Trophoblast cell (in vitro differentiated cells and primary cell): ENCODE data around the gene COL9A2.

Experiments used
- DNase-seq, 2 donors: peaks; one replicate each; pipeline ENCODE4 v3.0.0-alpha.2; 2016
- H2AFZ ChIP-seq: 2 replicates; pipeline ENCODE4 v1.6.1; 2013; ENCODE audit warnings: low read length, moderate library complexity, mild to moderate bottlenecking; ENCODE audit not compliant: insufficient read depth, poor library complexity
- H2AK5ac ChIP-seq: 2 replicates; pipeline ENCODE4 v1.6.1; 2013; ENCODE audit warnings: mild to moderate bottlenecking, low read length
- H2BK120ac ChIP-seq: 2 replicates; pipeline ENCODE4 v1.6.1; 2013; ENCODE audit warnings: low read length, mild to moderate bottlenecking, moderate library complexity; ENCODE audit not compliant: insufficient read depth, poor library complexity
- H2BK12ac ChIP-seq: 2 replicates; pipeline ENCODE4 v1.6.1; 2013; ENCODE audit warnings: mild to moderate bottlenecking, low read length, moderate library complexity
- H2BK5ac ChIP-seq: 2 replicates; pipeline ENCODE4 v1.6.1; 2013; ENCODE audit warnings: low read length, low read depth, moderate library complexity, mild to moderate bottlenecking; ENCODE audit not compliant: poor library complexity
- H3K14ac ChIP-seq: 2 replicates; pipeline ENCODE4 v1.6.1; 2013; ENCODE audit warnings: mild to moderate bottlenecking, low read length
- H3K18ac ChIP-seq: 2 replicates; pipeline ENCODE4 v1.6.1; 2013; ENCODE audit warnings: mild to moderate bottlenecking, low read length
- H3K23ac ChIP-seq: 2 replicates; pipeline ENCODE4 v1.6.1; 2013; ENCODE audit warnings: low read length
- H3K27ac ChIP-seq: 2 replicates; pipeline ENCODE4 v1.5.1; 2013; ENCODE audit warnings: low read depth, mild to moderate bottlenecking, inconsistent platforms, low read length, moderate library complexity
- H3K27me3 ChIP-seq: 2 replicates; pipeline ENCODE4 v1.6.1; 2013; ENCODE audit warnings: inconsistent platforms, mild to moderate bottlenecking, low read length, moderate library complexity; ENCODE audit not compliant: insufficient read depth
- H3K36me3 ChIP-seq, 2 experiments: 1 replicate in 1 of 2; 2 replicates in 1 of 2; pipeline ENCODE4 v1.6.1; 2013; ENCODE audit warnings: low read length in 2 of 2, mild to moderate bottlenecking in 2 of 2, moderate library complexity in 1 of 2; ENCODE audit not compliant: insufficient read depth in 2 of 2, control insufficient read depth in 1 of 2
- H3K4ac ChIP-seq: 2 replicates; pipeline ENCODE4 v1.6.1; 2013; ENCODE audit warnings: low read depth, mild to moderate bottlenecking, low read length, moderate library complexity
- H3K4me1 ChIP-seq, 2 experiments: 1 replicate in 1 of 2; 2 replicates in 1 of 2; pipeline ENCODE4 v1.6.1; 2013; ENCODE audit warnings: low read length in 2 of 2, mild to moderate bottlenecking in 2 of 2, moderate library complexity in 1 of 2; ENCODE audit not compliant: insufficient read depth in 2 of 2, control insufficient read depth in 1 of 2
- H3K4me2 ChIP-seq: 2 replicates; pipeline ENCODE4 v1.6.1; 2013; ENCODE audit warnings: inconsistent platforms, mild to moderate bottlenecking, low read length, moderate library complexity
- H3K4me3 ChIP-seq: 2 replicates; pipeline ENCODE4 v1.5.1; 2013; ENCODE audit warnings: mild to moderate bottlenecking, low read depth, low read length, inconsistent platforms
- H3K79me1 ChIP-seq: one replicate; pipeline ENCODE4 v1.6.1; 2013; ENCODE audit warnings: low read length
- H3K79me2 ChIP-seq: 2 replicates; pipeline ENCODE4 v1.6.1; 2013; ENCODE audit warnings: low read length, mild to moderate bottlenecking; ENCODE audit not compliant: control insufficient read depth, insufficient read depth, poor library complexity
- H3K9ac ChIP-seq: 2 replicates; pipeline ENCODE4 v1.6.1; 2013; ENCODE audit warnings: mild to moderate bottlenecking, low read length
- H3K9me3 ChIP-seq: 2 replicates; pipeline ENCODE4 v1.6.1; 2013; ENCODE audit warnings: low read depth, mild to moderate bottlenecking, control low read depth, inconsistent platforms, low read length; ENCODE audit not compliant: insufficient read depth
- H4K12ac ChIP-seq: 2 replicates; pipeline ENCODE4 v1.6.1; 2013; ENCODE audit warnings: low read depth, mild to moderate bottlenecking, low read length, moderate library complexity
- H4K8ac ChIP-seq: 2 replicates; pipeline ENCODE4 v1.6.1; 2013; ENCODE audit warnings: low read depth, mild to moderate bottlenecking, low read length, moderate library complexity
- H4K91ac ChIP-seq: one replicate; pipeline ENCODE4 v1.6.1; 2013; ENCODE audit warnings: low read depth, mild to moderate bottlenecking, low read length, moderate library complexity
- WGBS: extraction: QIAGEN DNeasy Blood & Tissue Kit; methylation state at CpG from one replicate; pipeline ENCODE4 v1.1.7; 2013; ENCODE audit warnings: missing lambda C conversion rate; ENCODE audit not compliant: insufficient read length, insufficient coverage; ENCODE audit errors: extremely low coverage; 5-methylcytosine and 5-hydroxymethylcytosine counted together

Gene COL9A2

DNA sequence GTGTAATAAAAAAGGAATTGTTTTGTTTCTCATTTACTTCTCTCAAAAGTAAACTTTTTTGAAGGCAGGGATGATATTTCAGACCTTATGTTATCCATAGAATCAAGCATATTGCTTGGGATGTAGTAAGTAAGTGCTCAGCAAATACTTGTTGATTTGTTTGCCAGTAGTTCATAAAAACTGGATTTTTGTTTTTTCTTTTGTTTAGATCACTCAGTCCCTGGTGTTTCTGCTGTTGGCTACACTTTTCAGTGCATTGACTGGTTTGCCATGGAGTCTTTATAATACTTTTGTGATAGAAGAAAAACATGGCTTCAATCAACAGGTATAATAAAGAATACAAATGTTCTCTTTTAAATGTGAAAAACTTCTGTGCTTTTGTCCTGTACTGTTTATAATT, 48.9 kb downstream of the COL9A2 start:
- Histone ChIP-seq H3K4me1 (no peaks in the 10 kb centered on the region), H3K36me3 (peaks cover 20 to 23% of the 10 kb centered on the region in 2 experiments), H3K4me2 (no peak overlapping the region), H2BK120ac (no peak overlapping the region), H3K23ac (no peak overlapping the region), H2BK12ac (no peak overlapping the region), H3K9ac (no peak overlapping the region), H2BK5ac (no peak overlapping the region), H3K4ac (no peak overlapping the region), H4K91ac (no peak overlapping the region), H4K12ac (no peak overlapping the region), H3K18ac (no peak overlapping the region), H3K27me3 (no peaks in the 10 kb centered on the region), H3K79me1 (no peaks in the 10 kb centered on the region), H3K79me2 (no peaks in the 10 kb centered on the region), H3K4me3 (no peak overlapping the region), H2AFZ (no peak overlapping the region), H3K14ac (no peak overlapping the region), H3K27ac (no peak overlapping the region), H3K9me3 (no peaks in the 10 kb centered on the region), H2AK5ac (no peak overlapping the region), H4K8ac (no peak overlapping the region)
- DNase-seq, result no peak

DNA sequence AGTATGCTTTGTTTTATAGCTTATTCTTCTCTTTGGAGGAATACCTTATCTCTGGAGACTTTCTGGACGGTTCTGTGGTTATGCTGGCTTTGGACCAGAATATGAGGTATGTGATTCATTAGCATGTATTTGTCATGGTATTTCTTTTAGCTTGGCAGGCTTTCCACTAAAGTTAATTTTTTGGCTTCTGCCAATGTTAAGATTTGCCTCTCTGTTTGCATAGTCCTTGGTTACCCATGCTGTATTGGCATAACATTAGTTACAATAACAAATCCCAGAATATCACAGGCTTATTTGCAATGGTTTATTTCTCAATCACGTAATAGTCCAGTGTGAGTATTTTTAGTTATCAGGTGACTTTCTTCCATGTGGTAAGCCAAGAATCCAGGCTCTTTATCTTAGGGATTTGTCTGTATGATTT, 49.3 kb downstream of the COL9A2 start:
- Histone ChIP-seq H2AK5ac (no peak overlapping the region), H3K4me3 (no peak overlapping the region), H2BK5ac (no peak overlapping the region), H3K23ac (no peak overlapping the region), H2BK12ac (no peak overlapping the region), H3K9ac (no peak overlapping the region), H4K8ac (no peak overlapping the region), H4K12ac (no peak overlapping the region), H3K79me1 (no peaks in the 10 kb centered on the region), H3K27me3 (no peaks in the 10 kb centered on the region), H2BK120ac (no peak overlapping the region), H3K27ac (no peak overlapping the region), H3K36me3 (peaks cover 19 to 23% of the 10 kb centered on the region in 2 experiments), H4K91ac (no peak overlapping the region), H3K9me3 (no peaks in the 10 kb centered on the region), H3K14ac (no peak overlapping the region), H2AFZ (no peak overlapping the region), H3K4ac (no peak overlapping the region), H3K4me1 (no peaks in the 10 kb centered on the region), H3K18ac (no peak overlapping the region), H3K79me2 (no peaks in the 10 kb centered on the region), H3K4me2 (no peak overlapping the region)
- WGBS, result no CpG with 5 or more reads among the region's 2 CpGs
- no peak for DNase-seq

DNA sequence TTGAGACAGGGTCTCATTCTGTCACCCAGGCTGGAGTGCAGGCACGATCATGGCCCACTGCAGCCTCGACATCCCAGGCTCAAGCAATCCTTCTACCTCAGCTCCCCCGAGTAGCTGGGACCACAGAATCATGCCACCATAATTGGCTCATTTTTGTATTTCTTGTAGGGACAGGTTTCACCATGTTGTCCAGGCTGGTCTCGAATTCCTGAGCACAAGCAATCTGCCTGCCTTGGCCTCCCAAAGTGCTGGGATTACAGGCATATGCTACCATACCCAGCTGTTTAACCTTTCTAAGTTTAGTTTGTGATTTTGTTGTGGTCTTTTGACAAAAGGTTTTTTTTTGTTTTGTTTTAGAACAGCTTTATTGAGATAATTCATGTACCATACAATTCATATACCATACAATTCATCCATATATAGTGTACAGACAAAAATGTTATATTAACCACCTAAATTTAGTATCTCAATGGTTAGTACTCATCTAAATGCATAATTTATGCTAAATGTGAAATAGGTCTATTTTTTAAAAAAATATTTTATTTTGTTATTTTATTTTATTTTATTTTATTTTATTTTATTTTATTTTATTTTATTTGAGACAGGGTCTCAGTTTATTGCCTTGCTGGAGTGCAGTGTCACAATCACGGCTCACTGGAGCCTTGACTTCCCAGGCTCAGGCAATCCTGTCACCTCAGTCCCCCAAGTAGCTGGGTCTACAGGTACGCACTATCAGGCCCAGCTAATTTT, 50.1 kb downstream of the COL9A2 start:
- no peaks in the 10 kb centered on the region for H3K4me1 ChIP-seq
- no peaks in the 10 kb centered on the region for H3K9me3 ChIP-seq
- no peak overlapping the region for H4K8ac ChIP-seq
- no peak overlapping the region for H3K27ac ChIP-seq
- no peak overlapping the region for H2BK5ac ChIP-seq
- no peak overlapping the region for H3K14ac ChIP-seq
- peaks cover 19 to 23% of the 10 kb centered on the region in 2 experiments for H3K36me3 ChIP-seq
- no peaks in the 10 kb centered on the region for H3K79me1 ChIP-seq
- no peak overlapping the region for H2BK120ac ChIP-seq
- no peak overlapping the region for H4K91ac ChIP-seq
- no peak overlapping the region for H3K23ac ChIP-seq
- H3K79me2 ChIP-seq, result no peaks in the 10 kb centered on the region
- WGBS, result no CpG with 5 or more reads among the region's 6 CpGs
- DNase-seq, result no peak
- no peak overlapping the region for H3K4ac ChIP-seq
- no peak overlapping the region for H3K4me2 ChIP-seq
- H3K9ac ChIP-seq, result no peak overlapping the region
- H2AK5ac ChIP-seq, result no peak overlapping the region
- no peak overlapping the region for H3K18ac ChIP-seq
- no peak overlapping the region for H4K12ac ChIP-seq
- no peak overlapping the region for H2BK12ac ChIP-seq
- H2AFZ ChIP-seq, result no peak overlapping the region
- no peak overlapping the region for H3K4me3 ChIP-seq
- H3K27me3 ChIP-seq, result no peaks in the 10 kb centered on the region

DNA sequence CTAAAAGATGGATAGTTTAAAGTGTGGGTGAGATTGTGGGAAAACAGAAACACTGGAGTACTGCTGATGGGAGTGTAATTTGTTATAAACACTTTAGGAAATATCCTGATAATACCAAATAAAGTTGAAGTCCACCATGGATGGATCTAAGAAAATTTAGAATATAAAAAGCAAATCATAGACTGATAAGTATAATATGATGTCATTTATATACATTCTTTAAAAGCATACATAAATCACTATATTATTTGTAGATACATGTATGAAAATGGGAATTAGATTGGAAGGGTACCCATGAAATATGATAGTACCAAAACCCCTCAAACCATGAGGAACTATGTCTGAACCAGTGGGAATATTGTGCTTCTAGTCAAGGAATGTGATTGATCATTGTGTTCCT, 51.2 kb downstream of the COL9A2 start:
- Histone ChIP-seq H4K91ac (no peak overlapping the region), H2AK5ac (no peak overlapping the region), H4K12ac (no peak overlapping the region), H4K8ac (no peak overlapping the region), H3K36me3 (peaks cover 24 to 27% of the 10 kb centered on the region in 2 experiments), H3K23ac (no peak overlapping the region), H3K9me3 (no peaks in the 10 kb centered on the region), H2BK120ac (no peak overlapping the region), H2AFZ (no peak overlapping the region), H2BK12ac (no peak overlapping the region), H3K4me1 (no peaks in the 10 kb centered on the region), H3K27me3 (no peaks in the 10 kb centered on the region), H2BK5ac (no peak overlapping the region), H3K79me2 (no peaks in the 10 kb centered on the region), H3K18ac (no peak overlapping the region), H3K79me1 (no peaks in the 10 kb centered on the region), H3K4me2 (no peak overlapping the region), H3K4me3 (no peak overlapping the region), H3K14ac (no peak overlapping the region), H3K4ac (no peak overlapping the region), H3K9ac (no peak overlapping the region), H3K27ac (no peak overlapping the region)
- no peak for DNase-seq
